Memory B cell (primary cell): ENCODE results near the gene TAS1R2.
A peak's percentile ranks its signal among the peaks of the same experiment; 100 is the strongest.
"Not testable (repeated sequence)": the region's sequence is repeated elsewhere in the genome, so short reads cannot be mapped to it uniquely, and the experiment has no call there.

Experiments used
- ATAC-seq: fragments of 150-1000 bp; cut with Tn5 transposase; 2 replicates; pipeline ENCODE4 v1.10.0; 2021; ENCODE audit warnings: low read depth, mild to moderate bottlenecking, moderate library complexity
- DNase-seq, 2 donors: peaks; one replicate each; pipeline ENCODE4 v3.0.0; 2022; ENCODE audit warnings: low spot score in 2 of 2
- H3K27ac Mint-ChIP-seq: one replicate; pipeline ENCODE4 v1.8.0; 2022; ENCODE audit warnings: mild to moderate bottlenecking, moderate library complexity, mixed read lengths
- H3K27me3 Mint-ChIP-seq: one replicate; pipeline ENCODE4 v1.8.0; 2022; ENCODE audit warnings: mixed read lengths
- H3K36me3 Mint-ChIP-seq: one replicate; pipeline ENCODE4 v1.8.0; 2022; ENCODE audit warnings: mild to moderate bottlenecking, mixed read lengths
- H3K4me1 Mint-ChIP-seq: one replicate; pipeline ENCODE4 v1.8.0; 2022; ENCODE audit warnings: mixed read lengths
- H3K4me3 Mint-ChIP-seq: one replicate; pipeline ENCODE4 v1.8.0; 2022; ENCODE audit warnings: mild to moderate bottlenecking, moderate library complexity, mixed read lengths
- H3K9me3 Mint-ChIP-seq: one replicate; pipeline ENCODE4 v1.8.0; 2022; ENCODE audit warnings: mixed read lengths

Gene TAS1R2

GRCh38 chr1:18840145-18840544 lies 19.3 kb downstream of the TAS1R2 start:
- Mint-ChIP-seq H3K9me3 (peaks cover 6% of the 10 kb centered on the region), H3K27ac (no peak overlapping the region), H3K36me3 (peaks cover 3% of the 10 kb centered on the region), H3K27me3 (peaks cover 15% of the 10 kb centered on the region), H3K4me1 (no peaks in the 10 kb centered on the region), H3K4me3 (no peak overlapping the region)
- no peak for ATAC-seq
- no peak for DNase-seq

- ATAC-seq: no peak
- H3K36me3 Mint-ChIP-seq: no peaks in the 10 kb centered on the region
- H3K9me3 Mint-ChIP-seq: no peaks in the 10 kb centered on the region
- no peak for DNase-seq
- H3K4me1 Mint-ChIP-seq: no peaks in the 10 kb centered on the region
- H3K4me3 Mint-ChIP-seq: no peak overlapping the region
- peaks cover 15% of the 10 kb centered on the region for H3K27me3 Mint-ChIP-seq
- no peak overlapping the region for H3K27ac Mint-ChIP-seq
Observed at GRCh38 chr1:18836654-18837053, 22.8 kb downstream of the TAS1R2 start.

DNA sequence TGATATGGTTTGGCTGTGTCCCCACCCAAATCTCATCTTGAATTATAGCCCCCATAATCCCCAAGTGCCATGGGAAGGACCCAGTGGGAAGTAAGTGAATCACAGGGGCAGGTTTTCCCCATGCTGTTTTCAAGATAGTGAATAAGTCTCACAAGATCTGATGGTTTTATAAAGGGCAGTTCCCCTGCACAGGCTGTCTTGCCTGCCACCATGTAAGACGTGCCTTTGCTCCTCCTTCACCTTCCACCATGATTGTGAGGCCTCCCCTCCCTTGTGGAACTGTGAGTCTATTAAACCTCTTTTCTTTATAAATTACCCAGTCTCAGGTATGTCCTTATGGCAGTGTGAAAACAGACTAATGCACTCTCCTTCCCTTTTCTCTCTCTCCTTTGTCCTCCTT lies 27.1 kb downstream of the TAS1R2 start:
- not testable (repeated sequence) for H3K36me3 Mint-ChIP-seq, H3K27ac Mint-ChIP-seq, H3K9me3 Mint-ChIP-seq, ATAC-seq, H3K27me3 Mint-ChIP-seq, H3K4me1 Mint-ChIP-seq, H3K4me3 Mint-ChIP-seq, DNase-seq

DNA sequence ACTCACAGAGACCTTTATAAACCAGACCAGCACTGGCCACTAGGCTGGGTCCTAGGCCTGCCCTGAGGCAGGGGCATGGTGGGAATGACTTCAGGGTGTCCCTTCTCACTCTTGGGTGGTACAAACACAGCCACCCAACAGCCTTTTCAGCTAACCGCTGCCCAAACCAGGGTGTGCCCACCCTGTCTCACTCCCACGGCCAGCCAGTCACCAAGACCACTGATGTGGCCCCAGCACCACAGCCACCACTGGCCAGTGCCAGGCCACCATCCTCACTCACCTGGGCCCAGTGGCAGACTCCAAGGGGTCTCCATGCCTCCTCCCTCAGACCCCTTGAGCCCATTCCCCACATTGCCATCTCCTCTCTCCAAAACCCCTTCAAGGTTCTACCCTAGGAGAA lies 27.8 kb downstream of the TAS1R2 start:
- peaks cover 2% of the 10 kb centered on the region for H3K9me3 Mint-ChIP-seq

GRCh38 chr1:18830596-18830995 lies 28.9 kb downstream of the TAS1R2 start:
- no peak for ATAC-seq
- peaks cover 13% of the 10 kb centered on the region for H3K27me3 Mint-ChIP-seq
- peaks cover 2% of the 10 kb centered on the region for H3K4me1 Mint-ChIP-seq

More for the DNA sequence above, 27.8 kb downstream of the TAS1R2 start:
- Mint-ChIP-seq H3K4me1 (no peaks in the 10 kb centered on the region), H3K27ac (no peak overlapping the region), H3K27me3 (peaks cover 7% of the 10 kb centered on the region), H3K36me3 (peaks cover 2% of the 10 kb centered on the region), H3K4me3 (no peak overlapping the region)
- ATAC-seq: no peak
- no peak for DNase-seq

DNA sequence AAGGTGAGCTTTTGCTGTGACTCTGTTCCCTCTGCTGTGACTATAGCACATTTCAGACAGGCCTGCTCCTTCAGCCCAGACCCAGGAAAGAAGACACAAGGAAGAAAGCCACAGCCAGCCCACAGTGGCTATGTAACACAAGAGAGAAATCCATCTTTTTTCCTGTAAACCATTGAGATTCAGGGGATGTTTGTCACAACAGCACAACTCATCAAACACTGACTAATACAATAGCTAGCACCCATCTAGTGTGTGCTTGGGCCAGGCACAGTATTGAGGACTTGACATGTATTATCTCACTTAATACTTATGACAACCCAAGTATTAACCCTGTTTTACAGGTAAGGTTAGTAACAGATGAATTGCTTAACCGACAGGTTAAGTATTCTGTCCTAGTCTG lies 29.8 kb downstream of the TAS1R2 start:
- H3K4me1 Mint-ChIP-seq: peaks cover 3% of the 10 kb centered on the region
- peaks cover 8% of the 10 kb centered on the region for H3K9me3 Mint-ChIP-seq
- peaks cover 15% of the 10 kb centered on the region for H3K27me3 Mint-ChIP-seq
- peaks cover 5% of the 10 kb centered on the region for H3K36me3 Mint-ChIP-seq
- DNase-seq (no peak), ATAC-seq (no peak)
- no peak overlapping the region for H3K27ac Mint-ChIP-seq
- H3K4me3 Mint-ChIP-seq: no peak overlapping the region

More at GRCh38 chr1:18830596-18830995, 28.9 kb downstream of the TAS1R2 start:
- Mint-ChIP-seq H3K4me3 (no peak overlapping the region), H3K36me3 (peaks cover 4% of the 10 kb centered on the region), H3K9me3 (peaks cover 5% of the 10 kb centered on the region), H3K27ac (no peak overlapping the region)
- no peak for DNase-seq

GRCh38 chr1:18828224-18828623 lies 31.2 kb downstream of the TAS1R2 start:
- peaks cover 5% of the 10 kb centered on the region for H3K36me3 Mint-ChIP-seq
- H3K9me3 Mint-ChIP-seq: peaks cover 8% of the 10 kb centered on the region
- no peak overlapping the region for H3K4me3 Mint-ChIP-seq

GRCh38 chr1:18823438-18823837 lies 36.0 kb downstream of the TAS1R2 start:
- Mint-ChIP-seq H3K36me3 (peaks cover 5% of the 10 kb centered on the region), H3K27me3 (peaks cover 32% of the 10 kb centered on the region), H3K9me3 (peaks cover 8% of the 10 kb centered on the region), H3K4me1 (peaks cover 3% of the 10 kb centered on the region), H3K27ac (no peak overlapping the region), H3K4me3 (no peak overlapping the region)
- DNase-seq (no peak), ATAC-seq (no peak)

More at GRCh38 chr1:18828224-18828623, 31.2 kb downstream of the TAS1R2 start:
- Mint-ChIP-seq H3K27ac (no peak overlapping the region), H3K27me3 (peaks cover 20% of the 10 kb centered on the region), H3K4me1 (peaks cover 3% of the 10 kb centered on the region)
- ATAC-seq: no peak
- no peak for DNase-seq

- Mint-ChIP-seq H3K27me3 (peaks cover 39% of the 10 kb centered on the region), H3K4me3 (no peak overlapping the region), H3K27ac (no peak overlapping the region), H3K9me3 (peaks cover 6% of the 10 kb centered on the region), H3K4me1 (peaks cover 3% of the 10 kb centered on the region), H3K36me3 (peaks cover 3% of the 10 kb centered on the region)
- DNase-seq: peak; percentile 6 to 38
- no peak for ATAC-seq
Observed at GRCh38 chr1:18820791-18821641, 38.4 kb downstream of the TAS1R2 start.

DNA sequence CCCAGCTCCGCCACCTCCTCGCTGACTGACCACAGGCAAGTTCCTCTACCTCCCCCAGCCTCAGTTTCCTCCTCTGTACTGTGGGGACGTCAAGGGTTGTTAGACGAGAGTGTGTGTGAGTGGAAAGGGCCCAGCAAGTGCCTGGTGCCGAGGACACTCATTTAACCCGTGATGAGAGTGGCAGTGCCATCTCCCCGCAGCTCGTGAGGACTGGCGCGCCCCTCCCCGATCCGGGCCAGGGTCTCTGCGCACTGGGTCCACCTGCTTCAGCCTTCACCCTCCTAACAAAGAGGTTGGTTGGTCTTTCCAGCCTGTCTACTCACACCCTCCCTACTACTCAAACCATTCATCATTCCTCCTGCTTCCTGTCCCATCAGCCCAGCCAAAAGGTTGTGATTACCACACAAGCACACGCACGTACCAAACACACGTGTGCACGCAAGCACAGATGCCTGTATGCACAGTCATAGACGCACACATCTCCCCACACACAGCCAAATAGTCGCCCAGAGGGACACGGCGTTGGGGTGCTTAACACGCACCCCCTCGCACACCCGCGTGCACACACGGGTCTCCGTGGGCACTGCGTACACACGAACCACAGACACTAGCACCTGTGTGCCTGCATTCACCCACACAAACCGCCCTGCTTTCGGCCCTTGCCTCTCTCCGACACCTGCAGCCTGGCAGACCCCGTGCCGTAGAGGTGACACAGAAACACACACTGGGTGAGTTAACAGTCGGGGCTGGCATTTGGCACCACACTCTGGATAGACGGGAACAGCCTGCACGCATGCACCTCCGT lies 39.3 kb downstream of the TAS1R2 start:
- Mint-ChIP-seq H3K36me3 (no peaks in the 10 kb centered on the region), H3K4me3 (no peak overlapping the region), H3K27me3 (peaks cover 36% of the 10 kb centered on the region), H3K4me1 (no peaks in the 10 kb centered on the region), H3K9me3 (peaks cover 2% of the 10 kb centered on the region), H3K27ac (no peak overlapping the region)
- ATAC-seq: no peak
- no peak for DNase-seq

DNA sequence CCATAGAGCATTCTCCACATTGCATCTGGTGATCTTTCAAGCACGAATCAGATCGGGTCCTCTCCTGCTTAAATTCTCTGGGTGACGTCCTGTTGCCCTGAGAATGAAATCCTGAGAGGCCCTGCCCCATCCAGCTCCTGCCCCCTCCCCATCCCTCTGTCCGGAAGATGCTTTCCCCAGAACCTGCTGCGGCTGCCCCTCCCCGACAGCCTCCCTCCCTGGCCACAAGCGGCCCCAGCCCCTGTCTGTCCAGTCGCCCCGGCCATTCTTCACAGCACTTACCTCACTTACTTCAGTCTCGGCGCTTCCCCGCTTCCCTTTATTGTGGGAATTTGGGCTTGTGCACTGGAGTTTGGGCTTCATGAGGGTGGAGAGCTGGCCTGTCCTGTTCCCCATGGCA lies 40.3 kb downstream of the TAS1R2 start:
- DNase-seq (no peak), ATAC-seq (no peak)
- H3K36me3 Mint-ChIP-seq: no peaks in the 10 kb centered on the region
- no peak overlapping the region for H3K4me3 Mint-ChIP-seq
- H3K27me3 Mint-ChIP-seq: peaks cover 32% of the 10 kb centered on the region
- no peaks in the 10 kb centered on the region for H3K4me1 Mint-ChIP-seq
- no peak overlapping the region for H3K27ac Mint-ChIP-seq
- no peaks in the 10 kb centered on the region for H3K9me3 Mint-ChIP-seq

GRCh38 chr1:18817795-18818435 lies 41.5 kb downstream of the TAS1R2 start:
- ATAC-seq (no peak), DNase-seq (no peak)
- Mint-ChIP-seq H3K27ac (no peak overlapping the region), H3K4me3 (no peak overlapping the region), H3K27me3 (peaks cover 27% of the 10 kb centered on the region), H3K36me3 (no peaks in the 10 kb centered on the region), H3K9me3 (no peaks in the 10 kb centered on the region), H3K4me1 (no peaks in the 10 kb centered on the region)

GRCh38 chr1:18817316-18817715 lies 42.1 kb downstream of the TAS1R2 start:
- ATAC-seq: no peak
- no peak for DNase-seq
- H3K27me3 Mint-ChIP-seq: peaks cover 30% of the 10 kb centered on the region
- no peak overlapping the region for H3K27ac Mint-ChIP-seq
- H3K4me3 Mint-ChIP-seq: no peak overlapping the region
- H3K36me3 Mint-ChIP-seq: no peaks in the 10 kb centered on the region
- H3K9me3 Mint-ChIP-seq: peaks cover 3% of the 10 kb centered on the region
- no peaks in the 10 kb centered on the region for H3K4me1 Mint-ChIP-seq

DNA sequence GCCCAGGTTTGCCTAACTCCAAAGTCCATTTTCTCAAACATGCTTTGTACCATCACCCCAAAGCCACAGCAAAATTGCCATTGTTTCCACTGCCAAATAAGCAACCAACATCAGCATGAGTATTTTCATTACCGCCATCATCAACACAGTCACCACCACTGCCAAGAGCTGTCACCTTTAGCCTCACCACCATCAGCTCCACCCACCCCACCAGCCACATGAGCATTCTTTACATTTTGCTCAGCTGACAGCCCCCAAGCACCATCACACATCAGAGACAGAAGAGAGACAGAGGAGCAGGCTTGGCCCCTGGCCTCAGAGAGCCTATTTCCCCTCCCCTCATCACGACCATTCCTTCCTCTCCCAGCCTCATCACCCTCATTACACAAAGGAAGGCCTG lies 42.7 kb downstream of the TAS1R2 start:
- Mint-ChIP-seq H3K27ac (no peak overlapping the region), H3K27me3 (peaks cover 33% of the 10 kb centered on the region), H3K9me3 (peaks cover 4% of the 10 kb centered on the region), H3K4me3 (no peak overlapping the region), H3K4me1 (no peaks in the 10 kb centered on the region), H3K36me3 (no peaks in the 10 kb centered on the region)
- ATAC-seq (no peak), DNase-seq (no peak)
